Stimulated activated memory B cell treated with anti-CD40 and anti-IgM and Interleukin-4, amounts not matched to agents 10 μg/mL and 1 μg/mL and 100 μg/mL, for 72 hours (primary cell): ENCODE results near the gene MGA.

Source experiments
- ATAC-seq: fragments of 150-1000 bp; cut with Tn5 transposase; 2 replicates; pipeline ENCODE4 v1.10.0; 2021
- H3K27ac Mint-ChIP-seq: one replicate; pipeline ENCODE4 v1.8.0; 2022; ENCODE audit warnings: mild to moderate bottlenecking, mixed read lengths
- H3K27me3 Mint-ChIP-seq: one replicate; pipeline ENCODE4 v1.8.0; 2022; ENCODE audit warnings: mixed read lengths
- H3K36me3 Mint-ChIP-seq: one replicate; pipeline ENCODE4 v1.8.0; 2022; ENCODE audit warnings: mixed read lengths
- H3K4me1 Mint-ChIP-seq: one replicate; pipeline ENCODE4 v1.8.0; 2022; ENCODE audit warnings: mixed read lengths
- H3K4me3 Mint-ChIP-seq: one replicate; pipeline ENCODE4 v1.8.0; 2022; ENCODE audit warnings: mild to moderate bottlenecking, moderate library complexity, mixed read lengths
- H3K9me3 Mint-ChIP-seq: one replicate; pipeline ENCODE4 v1.8.0; 2022; ENCODE audit warnings: mixed read lengths

Gene MGA

GRCh38 chr15:41660235-41661077 is at the start of gene MGA:
TSS of gene MGA (plus strand) at chr15:41660405.
- ATAC-seq, result peak; percentile 94
- H3K9me3 Mint-ChIP-seq, result no peaks in the 10 kb centered on the region
- no peaks in the 10 kb centered on the region for H3K27me3 Mint-ChIP-seq
- peaks cover 42% of the 10 kb centered on the region for H3K4me1 Mint-ChIP-seq
- no peaks in the 10 kb centered on the region for H3K36me3 Mint-ChIP-seq
- peak within 1 kb of the TSS; percentile 92 for H3K27ac Mint-ChIP-seq
- peak within 1 kb of the TSS; percentile 88 for H3K4me3 Mint-ChIP-seq

- H3K4me3 Mint-ChIP-seq, result peak overlapping the region; percentile 87
- H3K4me1 Mint-ChIP-seq, result peaks cover 13% of the 10 kb centered on the region
- H3K27me3 Mint-ChIP-seq, result no peaks in the 10 kb centered on the region
- H3K27ac Mint-ChIP-seq, result peak overlapping the region; percentile 83
- peaks cover 3% of the 10 kb centered on the region for H3K9me3 Mint-ChIP-seq
- ATAC-seq, result peak; percentile 13
- no peaks in the 10 kb centered on the region for H3K36me3 Mint-ChIP-seq
These were observed 39.5 kb upstream of the MGA start for GRCh38 chr15:41620536-41621199.

- H3K9me3 Mint-ChIP-seq, result peaks cover 3% of the 10 kb centered on the region
- H3K27me3 Mint-ChIP-seq, result no peaks in the 10 kb centered on the region
- ATAC-seq, result peak; percentile 89
- peak overlapping the region; percentile 87 for H3K4me3 Mint-ChIP-seq
- peaks cover 13% of the 10 kb centered on the region for H3K4me1 Mint-ChIP-seq
- H3K27ac Mint-ChIP-seq, result peak overlapping the region; percentile 83
- H3K36me3 Mint-ChIP-seq, result no peaks in the 10 kb centered on the region
These were observed 38.7 kb upstream of the MGA start for GRCh38 chr15:41621200-41622193.

DNA sequence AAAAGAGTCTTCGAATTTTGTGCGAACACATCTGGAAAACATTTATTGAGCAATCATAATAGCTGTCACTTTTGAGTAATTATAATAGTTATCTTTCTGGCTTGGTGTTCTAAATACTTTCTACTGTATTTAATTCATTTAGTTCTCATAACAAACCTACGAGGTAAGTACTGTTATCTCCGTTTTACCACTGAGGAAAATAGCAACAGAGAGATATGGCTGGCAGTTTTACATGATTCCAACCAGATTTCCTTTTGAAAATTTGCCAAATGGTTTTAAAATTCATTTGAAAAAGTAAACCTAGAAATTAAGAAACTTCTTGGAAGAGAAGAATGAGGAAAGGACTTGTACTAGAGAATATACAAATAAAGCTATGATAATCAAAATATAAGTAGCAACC is 37.3 kb upstream of the MGA start:
- Mint-ChIP-seq H3K4me3 (no peak overlapping the region), H3K27ac (no peak overlapping the region), H3K27me3 (no peaks in the 10 kb centered on the region), H3K36me3 (no peaks in the 10 kb centered on the region), H3K9me3 (peaks cover 3% of the 10 kb centered on the region), H3K4me1 (peaks cover 13% of the 10 kb centered on the region)
- no peak for ATAC-seq

DNA sequence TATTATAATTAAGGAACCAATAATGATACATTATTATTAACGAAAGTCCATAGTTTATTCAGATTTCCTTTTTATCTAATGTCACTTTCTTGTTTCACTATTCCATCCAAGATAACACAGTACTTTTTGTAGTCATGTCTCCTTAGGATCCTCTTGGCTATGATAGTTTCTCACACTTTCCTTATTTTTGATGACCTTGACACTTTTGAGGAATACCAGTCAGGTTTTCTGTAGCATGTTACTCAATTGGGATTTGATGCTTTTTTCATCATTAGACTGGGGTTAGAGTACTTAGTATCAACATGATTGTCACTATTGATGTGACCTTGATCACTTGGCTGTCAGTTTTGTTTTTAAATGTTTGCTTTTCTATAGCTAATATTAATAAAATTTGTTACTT is 33.0 kb upstream of the MGA start:
- Mint-ChIP-seq H3K4me3 (no peak overlapping the region), H3K9me3 (no peaks in the 10 kb centered on the region), H3K27ac (no peak overlapping the region), H3K4me1 (no peaks in the 10 kb centered on the region), H3K27me3 (no peaks in the 10 kb centered on the region), H3K36me3 (no peaks in the 10 kb centered on the region)
- ATAC-seq, result no peak

GRCh38 chr15:41629463-41629862 is 30.7 kb upstream of the MGA start:
- H3K36me3 Mint-ChIP-seq, result no peaks in the 10 kb centered on the region
- no peaks in the 10 kb centered on the region for H3K9me3 Mint-ChIP-seq
- H3K4me3 Mint-ChIP-seq, result no peak overlapping the region
- no peak overlapping the region for H3K27ac Mint-ChIP-seq
- no peak for ATAC-seq
- H3K4me1 Mint-ChIP-seq, result peaks cover 10% of the 10 kb centered on the region
- no peaks in the 10 kb centered on the region for H3K27me3 Mint-ChIP-seq

DNA sequence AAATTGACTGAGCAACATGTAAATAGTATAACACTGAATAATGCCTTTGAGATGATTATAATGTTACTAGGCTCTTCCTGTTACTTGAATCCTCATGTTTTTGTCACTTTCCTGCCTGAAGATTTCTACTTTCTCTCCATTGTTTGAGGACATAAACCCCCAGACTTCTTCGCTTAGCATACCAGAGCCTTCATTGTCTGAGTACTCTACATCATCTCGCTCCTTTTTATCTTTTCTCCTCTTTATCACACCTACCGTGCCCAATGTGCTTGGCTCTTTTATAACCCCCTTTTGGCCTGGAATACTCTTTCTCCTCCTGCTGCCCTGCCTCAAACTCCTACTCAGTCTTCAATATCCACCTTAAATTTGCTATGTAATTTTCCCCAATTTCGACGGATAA is 30.3 kb upstream of the MGA start:
- Mint-ChIP-seq H3K4me3 (no peak overlapping the region), H3K4me1 (peaks cover 14% of the 10 kb centered on the region), H3K9me3 (no peaks in the 10 kb centered on the region), H3K27me3 (no peaks in the 10 kb centered on the region), H3K27ac (no peak overlapping the region), H3K36me3 (no peaks in the 10 kb centered on the region)
- no peak for ATAC-seq

- H3K4me1 Mint-ChIP-seq, result peaks cover 14% of the 10 kb centered on the region
- H3K4me3 Mint-ChIP-seq, result no peak overlapping the region
- ATAC-seq, result no peak
- no peaks in the 10 kb centered on the region for H3K36me3 Mint-ChIP-seq
- no peaks in the 10 kb centered on the region for H3K9me3 Mint-ChIP-seq
- no peaks in the 10 kb centered on the region for H3K27me3 Mint-ChIP-seq
- no peak overlapping the region for H3K27ac Mint-ChIP-seq
These were observed 29.5 kb upstream of the MGA start for GRCh38 chr15:41630616-41631217.

- H3K9me3 Mint-ChIP-seq, result no peaks in the 10 kb centered on the region
- no peak overlapping the region for H3K27ac Mint-ChIP-seq
- peaks cover 14% of the 10 kb centered on the region for H3K4me1 Mint-ChIP-seq
- H3K4me3 Mint-ChIP-seq, result no peak overlapping the region
- ATAC-seq, result no peak
- no peaks in the 10 kb centered on the region for H3K36me3 Mint-ChIP-seq
- H3K27me3 Mint-ChIP-seq, result no peaks in the 10 kb centered on the region
These were observed 28.2 kb upstream of the MGA start for GRCh38 chr15:41631880-41632470.

- Mint-ChIP-seq H3K9me3 (no peaks in the 10 kb centered on the region), H3K27me3 (no peaks in the 10 kb centered on the region), H3K4me1 (peaks cover 14% of the 10 kb centered on the region), H3K27ac (no peak overlapping the region), H3K36me3 (no peaks in the 10 kb centered on the region), H3K4me3 (peak overlapping the region; percentile 3)
- ATAC-seq, result peak; percentile 51
These were observed 26.6 kb upstream of the MGA start for GRCh38 chr15:41633609-41634008.

DNA sequence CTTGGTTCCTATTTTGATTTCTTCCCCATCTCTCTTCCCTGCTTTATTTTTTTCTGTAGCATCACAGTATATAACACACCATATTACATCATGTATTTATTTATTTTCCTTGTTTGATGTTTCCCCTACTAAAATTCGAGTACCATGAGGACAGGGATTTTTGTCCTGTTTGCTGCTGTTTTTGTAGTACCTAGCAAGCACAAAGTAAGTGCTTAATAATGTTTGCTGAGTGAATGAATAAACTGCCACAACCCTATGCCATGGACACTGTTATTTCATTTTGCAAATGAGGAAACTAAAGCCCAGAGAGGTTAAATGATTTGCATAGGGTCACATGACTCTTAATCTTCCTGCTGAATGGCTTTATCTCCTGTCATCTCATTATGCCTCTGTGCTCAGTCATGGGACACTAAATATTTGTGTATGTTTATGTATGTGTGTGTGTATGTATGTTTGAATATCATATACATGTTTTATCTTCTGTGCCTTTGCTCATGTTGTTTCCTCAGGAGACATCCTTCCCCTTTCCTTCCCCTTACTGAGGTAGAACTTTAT is 26.1 kb upstream of the MGA start:
- no peaks in the 10 kb centered on the region for H3K36me3 Mint-ChIP-seq
- H3K27ac Mint-ChIP-seq, result no peak overlapping the region
- peak overlapping the region; percentile 3 for H3K4me3 Mint-ChIP-seq
- peaks cover 14% of the 10 kb centered on the region for H3K4me1 Mint-ChIP-seq
- peak; percentile 60 for ATAC-seq
- no peaks in the 10 kb centered on the region for H3K27me3 Mint-ChIP-seq
- no peaks in the 10 kb centered on the region for H3K9me3 Mint-ChIP-seq

GRCh38 chr15:41637086-41637485 is 23.1 kb upstream of the MGA start:
- H3K27me3 Mint-ChIP-seq, result no peaks in the 10 kb centered on the region
- peaks cover 14% of the 10 kb centered on the region for H3K4me1 Mint-ChIP-seq
- no peak overlapping the region for H3K27ac Mint-ChIP-seq
- peaks cover 5% of the 10 kb centered on the region for H3K36me3 Mint-ChIP-seq
- H3K4me3 Mint-ChIP-seq, result no peak overlapping the region
- ATAC-seq, result no peak
- no peaks in the 10 kb centered on the region for H3K9me3 Mint-ChIP-seq

DNA sequence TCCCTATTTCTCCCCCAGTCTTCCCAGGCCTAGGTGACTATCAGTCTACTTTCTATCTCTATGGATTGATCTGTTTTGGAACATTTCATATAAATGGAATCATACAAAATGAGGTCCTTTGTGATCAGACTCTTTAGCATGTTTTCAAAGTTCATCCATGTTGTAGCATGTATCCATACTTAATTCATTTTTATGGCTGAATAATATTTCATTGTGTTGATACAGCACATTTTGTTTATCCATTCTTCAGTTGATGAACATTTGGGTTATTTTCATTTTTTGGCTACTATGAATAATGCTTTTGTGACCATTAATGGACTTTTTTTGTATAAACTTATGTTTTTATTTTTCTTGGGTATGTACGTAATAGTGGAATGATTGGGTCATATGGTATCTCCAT is 19.2 kb upstream of the MGA start:
- Mint-ChIP-seq H3K9me3 (no peaks in the 10 kb centered on the region), H3K36me3 (peaks cover 5% of the 10 kb centered on the region)

DNA sequence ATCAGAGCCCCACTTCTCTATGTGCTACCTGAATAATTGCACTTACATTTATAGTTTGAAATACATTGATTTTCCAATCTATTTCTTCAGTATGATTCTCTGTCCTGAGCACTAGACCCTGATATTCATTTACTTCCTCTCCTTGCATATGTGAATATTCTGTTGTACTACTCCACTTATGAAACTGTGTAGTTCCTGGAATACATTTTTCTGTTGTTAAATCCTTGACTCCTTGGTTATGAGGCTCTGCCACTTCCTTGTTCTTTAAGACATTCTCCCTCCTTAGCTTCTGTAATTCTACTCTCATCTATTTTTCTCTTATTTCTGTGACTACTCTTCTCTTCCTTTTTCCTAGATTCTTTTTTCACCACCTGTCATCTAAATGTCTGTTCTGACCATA is 12.9 kb upstream of the MGA start:
- Mint-ChIP-seq H3K9me3 (peaks cover 12% of the 10 kb centered on the region), H3K27me3 (no peaks in the 10 kb centered on the region), H3K36me3 (no peaks in the 10 kb centered on the region), H3K27ac (no peak overlapping the region), H3K4me1 (no peaks in the 10 kb centered on the region), H3K4me3 (no peak overlapping the region)
- no peak for ATAC-seq

More for the DNA sequence above, 19.2 kb upstream of the MGA start:
- no peak for ATAC-seq
- no peak overlapping the region for H3K4me3 Mint-ChIP-seq
- no peaks in the 10 kb centered on the region for H3K27me3 Mint-ChIP-seq
- no peak overlapping the region for H3K27ac Mint-ChIP-seq
- no peaks in the 10 kb centered on the region for H3K4me1 Mint-ChIP-seq
